K562 (cell line): ENCODE data around the gene KNCN. TPM values are rescaled to one million over a fixed set of nuclear protein-coding genes. Genes with fewer than 3 reads are reported as not detected.

Source experiments
- BCL6 ChIP-seq: fragments of 250-450 bp; sonication (Bioruptor Pico); IDR thresholded peaks from 2 replicates; pipeline ENCODE4 v1.4.0; 2020
- EGR1 ChIP-seq: fragments of 450-650 bp; conservative IDR thresholded peaks from 2 replicates; pipeline ENCODE4 v1.6.1; 2017; ENCODE audit warnings: mild to moderate bottlenecking
- ESRRA ChIP-seq: fragments of 450-650 bp; IDR thresholded peaks from 2 replicates; pipeline ENCODE4 v1.6.1; 2014; ENCODE audit warnings: low read depth, mild to moderate bottlenecking, moderate library complexity, borderline replicate concordance
- FOXP1 ChIP-seq: sonication (generic); formaldehyde crosslinking; IDR thresholded peaks from 2 replicates; pipeline ENCODE4 v1.8.0; 2022; ENCODE audit warnings: mild to moderate bottlenecking, missing genetic modification reagents
- HSF4 ChIP-seq: fragments of 250-450 bp; sonication (Bioruptor Pico); IDR thresholded peaks from 2 replicates; pipeline ENCODE4 v2.1.2; 2022; ENCODE audit warnings: mild to moderate bottlenecking, moderate library complexity, borderline replicate concordance
- KDM5B ChIP-seq: fragments of 200-600 bp; sonication (generic); IDR thresholded peaks from 2 replicates; pipeline ENCODE4 v1.6.1; 2012; ENCODE audit warnings: low read depth, mild to moderate bottlenecking, moderate library complexity, low read length, control low read depth, inconsistent platforms; ENCODE audit not compliant: insufficient replicate concordance
- NCOA1 ChIP-seq: fragments of 450-650 bp; IDR thresholded peaks from 2 replicates; pipeline ENCODE4 v1.6.1; 2016; ENCODE audit warnings: low read depth
- OTX1 ChIP-seq: fragments of 450-650 bp; formaldehyde crosslinking; IDR thresholded peaks from 2 replicates; pipeline ENCODE4 v1.4.0; 2022; ENCODE audit warnings: mild to moderate bottlenecking
- PRMT5 ChIP-seq: sonication (generic); formaldehyde crosslinking; IDR thresholded peaks from 2 replicates; pipeline ENCODE4 v1.5.0; 2020; ENCODE audit warnings: missing genetic modification reagents
- PTRF ChIP-seq: fragments of 450-650 bp; IDR thresholded peaks from 2 replicates; pipeline ENCODE4 v1.6.1; 2016; ENCODE audit warnings: mild to moderate bottlenecking, missing genetic modification characterization, missing compliant biosample characterization
- RBM14 ChIP-seq: fragments of 200-400 bp; formaldehyde crosslinking; IDR thresholded peaks from 2 replicates; pipeline ENCODE4 v1.6.1; 2018; ENCODE audit warnings: low read depth, mild to moderate bottlenecking, low read length, moderate library complexity, borderline replicate concordance; ENCODE audit not compliant: insufficient read depth
- RBM34 ChIP-seq: fragments of 200-400 bp; formaldehyde crosslinking; IDR thresholded peaks from 2 replicates; pipeline ENCODE4 v1.6.1; 2018; ENCODE audit warnings: low read length, borderline replicate concordance; ENCODE audit not compliant: insufficient read depth
- SIRT6 ChIP-seq: IDR thresholded peaks from one replicate; pipeline ENCODE4 v1.6.1; 2012; ENCODE audit warnings: low read depth, mild to moderate bottlenecking, control low read depth, inconsistent platforms, low read length, moderate library complexity
- SMAD2 ChIP-seq: fragments of 150-350 bp; IDR thresholded peaks from 2 replicates; pipeline ENCODE4 v1.6.1; 2014; ENCODE audit warnings: low read depth, mild to moderate bottlenecking, low read length
- ZC3H8 ChIP-seq: fragments of 450-650 bp; IDR thresholded peaks from 2 replicates; pipeline ENCODE4 v1.6.1; 2017
- ZEB2 ChIP-seq: fragments of 450-650 bp; IDR thresholded peaks from 2 replicates; pipeline ENCODE4 v1.6.1; 2016
- ZNF253 ChIP-seq: fragments of 250-450 bp; sonication (Bioruptor Pico); conservative IDR thresholded peaks from 2 replicates; pipeline ENCODE4 v1.6.1; 2021; ENCODE audit warnings: mild to moderate bottlenecking
- ZNF644 ChIP-seq: fragments of 200-800 bp; sonication (Bioruptor generic); IDR thresholded peaks from 2 replicates; pipeline ENCODE4 v1.6.1; 2016; ENCODE audit warnings: low read depth, missing genetic modification characterization, missing compliant biosample characterization
- ZNF707 ChIP-seq: fragments of 250-450 bp; sonication (Bioruptor Pico); conservative IDR thresholded peaks from 2 replicates; pipeline ENCODE4 v1.8.0; 2022; ENCODE audit warnings: inconsistent platforms, mild to moderate bottlenecking, moderate library complexity
- polyA plus RNA-seq, 8 experiments: library from polyadenylated mRNA; depleted of rRNA in 4 of 8; stranded (reverse) in 5 of 8; unstranded in 3 of 8; fragments of >200 nt; fragmentation: Nextera tagmentation in 2 of 8; fragmentation: Illumina TruSeq in 1 of 8; extraction: Ambion mirVana in 2 of 8; extraction: Trizol in 1 of 8; gene quantifications; 2 replicates each; pipeline versions ENCODE4 v1.2.1 to v1.2.3, GENCODE V29; 2011 to 2014; ENCODE audit warnings: inconsistent platforms in 1 of 8, missing spikeins in 1 of 8
- total RNA-seq, 7 experiments: library from RNA; depleted of rRNA in 6 of 7; stranded (reverse); fragments of >200 nt in 6 of 7; fragmentation: Illumina TruSeq in 2 of 7; extraction: Trizol in 2 of 7; gene quantifications; 2 replicates each; pipeline versions ENCODE4 v1.2.1 to v1.2.3, GENCODE V29; 2011 to 2021; ENCODE audit warnings: low replicate concordance in 1 of 7
- TF ChIP-seq, protein P1 (sequence below): fragments of 250-450 bp; sonication (Bioruptor Pico); IDR thresholded peaks from 2 replicates; pipeline ENCODE4 v1.4.0; 2020; ENCODE audit warnings: mild to moderate bottlenecking
- TF ChIP-seq, protein P2 (sequence below): IDR thresholded peaks from 2 replicates; pipeline ENCODE4 v1.6.1; 2012; ENCODE audit warnings: low read depth, low read length, improper control_type of control experiment, borderline replicate concordance
- TF ChIP-seq, protein P3 (sequence below): fragments of 450-650 bp; formaldehyde crosslinking; IDR thresholded peaks from 2 replicates; pipeline ENCODE4 v1.4.0; 2022; ENCODE audit warnings: mild to moderate bottlenecking, moderate library complexity
- TF ChIP-seq, protein P4 (sequence below): fragments of 450-650 bp; IDR thresholded peaks from 2 replicates; pipeline ENCODE4 v1.6.1; 2016
- TF ChIP-seq, protein P5 (sequence below): fragments of 250-450 bp; sonication (Bioruptor Pico); IDR thresholded peaks from 2 replicates; pipeline ENCODE4 v1.8.0; 2022; ENCODE audit warnings: moderate library complexity, mild to moderate bottlenecking, inconsistent platforms

Gene KNCN
- total and polyA plus RNA-seq, 9 of the 15 experiments (the other 6 are each of a cell fraction or from before 2014, with no cell fraction given) = not detected

DNA sequence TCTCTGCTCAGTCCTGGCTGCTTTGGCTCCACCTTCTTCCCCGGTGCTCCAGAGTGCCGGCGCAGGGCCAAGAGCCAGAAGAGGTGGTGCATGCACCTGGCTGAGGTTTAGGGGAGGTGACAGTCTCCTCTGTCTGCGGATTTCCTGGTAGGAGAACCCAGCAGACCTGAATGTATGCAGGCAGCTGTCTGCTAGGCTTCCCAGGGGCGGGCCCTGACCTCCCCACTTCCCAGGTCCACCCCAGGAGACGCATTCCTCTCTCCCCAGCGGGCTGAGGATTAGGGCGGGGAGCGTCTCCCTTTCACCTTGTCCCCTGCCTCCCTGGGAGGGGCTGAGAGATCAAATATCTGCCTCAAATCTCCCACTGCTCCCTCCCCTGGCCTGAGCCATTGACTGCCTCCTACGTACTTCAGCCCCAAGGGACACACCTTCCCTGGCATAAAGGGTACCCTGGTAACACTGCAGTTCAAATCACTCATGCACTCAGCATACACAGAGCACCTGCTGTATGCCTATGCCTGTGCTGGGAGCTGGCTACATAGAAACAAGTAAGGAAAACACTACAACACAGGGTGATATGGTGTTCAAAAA, 34.3 kb downstream of the KNCN start (continued):
- TF ChIP-seq, protein P1, sequence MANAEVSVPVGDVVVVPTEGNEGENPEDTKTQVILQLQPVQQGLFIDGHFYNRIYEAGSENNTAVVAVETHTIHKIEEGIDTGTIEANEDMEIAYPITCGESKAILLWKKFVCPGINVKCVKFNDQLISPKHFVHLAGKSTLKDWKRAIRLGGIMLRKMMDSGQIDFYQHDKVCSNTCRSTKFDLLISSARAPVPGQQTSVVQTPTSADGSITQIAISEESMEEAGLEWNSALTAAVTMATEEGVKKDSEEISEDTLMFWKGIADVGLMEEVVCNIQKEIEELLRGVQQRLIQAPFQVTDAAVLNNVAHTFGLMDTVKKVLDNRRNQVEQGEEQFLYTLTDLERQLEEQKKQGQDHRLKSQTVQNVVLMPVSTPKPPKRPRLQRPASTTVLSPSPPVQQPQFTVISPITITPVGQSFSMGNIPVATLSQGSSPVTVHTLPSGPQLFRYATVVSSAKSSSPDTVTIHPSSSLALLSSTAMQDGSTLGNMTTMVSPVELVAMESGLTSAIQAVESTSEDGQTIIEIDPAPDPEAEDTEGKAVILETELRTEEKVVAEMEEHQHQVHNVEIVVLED (CRISPR knock-in tag) = no peak
- TF ChIP-seq, protein P2, sequence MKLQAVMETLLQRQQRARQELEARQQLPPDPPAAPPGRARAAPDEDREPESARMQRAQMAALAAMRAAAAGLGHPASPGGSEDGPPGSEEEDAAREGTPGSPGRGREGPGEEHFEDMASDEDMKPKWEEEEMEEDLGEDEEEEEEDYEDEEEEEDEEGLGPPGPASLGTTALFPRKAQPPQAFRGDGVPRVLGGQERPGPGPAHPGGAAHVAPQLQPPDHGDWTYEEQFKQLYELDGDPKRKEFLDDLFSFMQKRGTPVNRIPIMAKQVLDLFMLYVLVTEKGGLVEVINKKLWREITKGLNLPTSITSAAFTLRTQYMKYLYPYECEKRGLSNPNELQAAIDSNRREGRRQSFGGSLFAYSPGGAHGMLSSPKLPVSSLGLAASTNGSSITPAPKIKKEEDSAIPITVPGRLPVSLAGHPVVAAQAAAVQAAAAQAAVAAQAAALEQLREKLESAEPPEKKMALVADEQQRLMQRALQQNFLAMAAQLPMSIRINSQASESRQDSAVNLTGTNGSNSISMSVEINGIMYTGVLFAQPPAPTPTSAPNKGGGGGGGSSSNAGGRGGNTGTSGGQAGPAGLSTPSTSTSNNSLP = 0 out of 2 replicates have a peak, but pooled peaks have one; percentile 23
- TF ChIP-seq SMAD2 = no peak
- no peak for TF ChIP-seq HSF4 (CRISPR knock-in tag)
- TF ChIP-seq, protein P3, sequence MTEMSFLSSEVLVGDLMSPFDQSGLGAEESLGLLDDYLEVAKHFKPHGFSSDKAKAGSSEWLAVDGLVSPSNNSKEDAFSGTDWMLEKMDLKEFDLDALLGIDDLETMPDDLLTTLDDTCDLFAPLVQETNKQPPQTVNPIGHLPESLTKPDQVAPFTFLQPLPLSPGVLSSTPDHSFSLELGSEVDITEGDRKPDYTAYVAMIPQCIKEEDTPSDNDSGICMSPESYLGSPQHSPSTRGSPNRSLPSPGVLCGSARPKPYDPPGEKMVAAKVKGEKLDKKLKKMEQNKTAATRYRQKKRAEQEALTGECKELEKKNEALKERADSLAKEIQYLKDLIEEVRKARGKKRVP (CRISPR knock-in tag) = no peak
- TF ChIP-seq ESRRA = peak; percentile 58
- TF ChIP-seq FOXP1 (CRISPR knock-in tag) = 0 out of 2 replicates have a peak, but pooled peaks have one; percentile 36
- TF ChIP-seq ZNF644 (tag) = no peak
- no peak for TF ChIP-seq EGR1
- no peak for TF ChIP-seq RBM34
- TF ChIP-seq NCOA1 = no peak
- TF ChIP-seq PRMT5 (CRISPR knock-in tag) = no peak
- TF ChIP-seq SIRT6 = no peak
- TF ChIP-seq RBM14 = no peak
- TF ChIP-seq, protein P4, sequence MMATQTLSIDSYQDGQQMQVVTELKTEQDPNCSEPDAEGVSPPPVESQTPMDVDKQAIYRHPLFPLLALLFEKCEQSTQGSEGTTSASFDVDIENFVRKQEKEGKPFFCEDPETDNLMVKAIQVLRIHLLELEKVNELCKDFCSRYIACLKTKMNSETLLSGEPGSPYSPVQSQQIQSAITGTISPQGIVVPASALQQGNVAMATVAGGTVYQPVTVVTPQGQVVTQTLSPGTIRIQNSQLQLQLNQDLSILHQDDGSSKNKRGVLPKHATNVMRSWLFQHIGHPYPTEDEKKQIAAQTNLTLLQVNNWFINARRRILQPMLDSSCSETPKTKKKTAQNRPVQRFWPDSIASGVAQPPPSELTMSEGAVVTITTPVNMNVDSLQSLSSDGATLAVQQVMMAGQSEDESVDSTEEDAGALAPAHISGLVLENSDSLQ = peak; percentile 26; the same call in 1 of the 2 replicates
- TF ChIP-seq ZEB2 = peak; percentile 84; the same call in 1 of the 2 replicates
- no peak for TF ChIP-seq ZC3H8
- TF ChIP-seq PTRF (tag) = no peak
- TF ChIP-seq ZNF707 (CRISPR knock-in tag) = no peak
- no peak for TF ChIP-seq ZNF253 (CRISPR knock-in tag)
- TF ChIP-seq KDM5B = no peak
- TF ChIP-seq, protein P5, sequence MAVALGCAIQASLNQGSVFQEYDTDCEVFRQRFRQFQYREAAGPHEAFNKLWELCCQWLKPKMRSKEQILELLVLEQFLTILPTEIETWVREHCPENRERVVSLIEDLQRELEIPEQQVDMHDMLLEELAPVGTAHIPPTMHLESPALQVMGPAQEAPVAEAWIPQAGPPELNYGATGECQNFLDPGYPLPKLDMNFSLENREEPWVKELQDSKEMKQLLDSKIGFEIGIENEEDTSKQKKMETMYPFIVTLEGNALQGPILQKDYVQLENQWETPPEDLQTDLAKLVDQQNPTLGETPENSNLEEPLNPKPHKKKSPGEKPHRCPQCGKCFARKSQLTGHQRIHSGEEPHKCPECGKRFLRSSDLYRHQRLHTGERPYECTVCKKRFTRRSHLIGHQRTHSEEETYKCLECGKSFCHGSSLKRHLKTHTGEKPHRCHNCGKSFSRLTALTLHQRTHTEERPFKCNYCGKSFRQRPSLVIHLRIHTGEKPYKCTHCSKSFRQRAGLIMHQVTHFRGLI (CRISPR knock-in tag) = no peak
- no peak for TF ChIP-seq BCL6 (CRISPR knock-in tag)
- TF ChIP-seq OTX1 (CRISPR knock-in tag) = no peak
